Stimulated activated CD8-positive, alpha-beta memory T cell treated with anti-CD3 and anti-CD28 coated beads, Interleukin-2, amount 100 ng/mL, for 1 hour (primary cell): ENCODE results near the gene ANKS1A.

Experiments
- DNase-seq, 2 donors: peaks; one replicate each; pipeline ENCODE4 v3.0.0-alpha.2; 2020; ENCODE audit warnings: low read depth in 2 of 2

ANKS1A gene

GRCh38 chr6:35068644-35069043 lies 179.6 kb downstream of the ANKS1A start:
- no peak for DNase-seq

GRCh38 chr6:35069262-35069661 lies 180.2 kb downstream of the ANKS1A start:
- DNase-seq, result no peak

GRCh38 chr6:35070111-35070510 lies 181.1 kb downstream of the ANKS1A start:
- DNase-seq, result no peak

- no peak for DNase-seq
Measured at GRCh38 chr6:35071347-35071994, 182.4 kb downstream of the ANKS1A start.

- no peak for DNase-seq
Measured at GRCh38 chr6:35072051-35072697, 183.1 kb downstream of the ANKS1A start.

GRCh38 chr6:35072698-35073055 lies 183.6 kb downstream of the ANKS1A start:
- no peak for DNase-seq

- DNase-seq, result no peak
Measured at GRCh38 chr6:35073211-35073610, 184.2 kb downstream of the ANKS1A start.

DNA sequence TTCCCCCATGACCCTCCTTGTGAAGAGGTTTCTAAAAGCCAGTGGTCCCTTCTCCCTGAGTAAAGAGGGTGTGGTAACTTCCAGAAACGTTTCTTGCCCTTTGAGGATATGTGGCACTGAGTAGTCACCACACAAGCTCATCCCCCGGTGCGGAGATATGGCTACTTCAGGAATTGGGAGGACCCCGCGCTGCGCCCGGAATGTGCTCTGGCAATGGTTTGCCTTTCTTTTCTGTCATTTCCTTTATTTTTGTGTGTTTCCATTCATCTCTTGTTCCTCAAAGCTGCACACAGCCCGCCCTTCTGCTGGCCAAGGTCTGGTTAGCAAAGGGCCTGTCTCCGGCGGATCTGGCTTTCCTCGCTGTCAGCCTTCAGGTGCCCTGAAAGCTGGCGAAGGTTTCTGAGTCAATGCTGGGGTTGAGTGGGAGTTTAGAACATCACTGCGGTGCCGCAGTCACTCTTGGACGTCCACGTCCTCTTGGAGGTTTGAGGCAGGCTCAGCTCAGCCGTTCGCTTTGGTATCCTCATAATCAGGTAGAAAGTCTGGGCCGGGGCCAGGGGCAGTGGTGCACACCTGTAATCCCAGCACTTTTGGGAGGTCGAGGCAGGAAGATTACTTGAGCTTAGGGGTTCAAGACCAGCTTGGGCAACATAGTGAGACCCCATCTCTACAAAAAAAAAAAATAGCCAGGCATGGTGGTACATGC lies 184.9 kb downstream of the ANKS1A start:
- no peak for DNase-seq

DNA sequence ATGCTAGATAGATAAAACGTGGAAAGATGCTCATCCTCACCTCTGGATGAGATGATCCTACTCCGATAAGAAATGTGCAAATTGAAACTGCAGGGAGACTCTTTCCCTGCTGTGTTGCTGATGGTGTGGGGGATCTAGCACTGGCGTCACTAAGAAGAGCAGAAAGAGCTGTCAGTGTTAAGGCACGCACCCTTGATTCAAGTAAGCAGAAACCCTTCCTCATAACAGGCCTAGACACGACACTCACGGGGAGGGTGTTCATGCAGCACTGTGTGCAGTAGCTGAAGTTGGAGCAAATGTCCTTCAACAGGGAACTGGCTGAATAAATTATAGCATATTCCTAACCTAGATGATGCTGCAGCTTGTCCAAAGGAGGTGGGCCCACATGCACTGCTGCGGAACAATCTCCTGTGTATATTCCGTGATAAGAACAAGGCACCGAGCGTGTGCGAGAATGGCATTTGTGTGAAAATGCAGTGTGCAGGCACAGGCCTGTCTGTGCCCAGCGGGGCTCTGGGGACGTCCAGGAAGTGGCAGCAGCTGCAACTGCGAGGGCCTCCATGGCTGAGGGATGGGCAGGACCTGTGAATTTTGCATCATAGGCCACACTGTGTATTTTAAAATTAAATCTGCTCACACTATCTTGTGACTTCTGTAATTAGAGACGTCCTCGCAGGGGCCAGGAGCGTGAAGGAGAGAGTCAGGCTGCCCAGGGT lies 188.1 kb downstream of the ANKS1A start:
- DNase-seq, result no peak

GRCh38 chr6:35077713-35078105 lies 188.7 kb downstream of the ANKS1A start:
- no peak for DNase-seq

DNA sequence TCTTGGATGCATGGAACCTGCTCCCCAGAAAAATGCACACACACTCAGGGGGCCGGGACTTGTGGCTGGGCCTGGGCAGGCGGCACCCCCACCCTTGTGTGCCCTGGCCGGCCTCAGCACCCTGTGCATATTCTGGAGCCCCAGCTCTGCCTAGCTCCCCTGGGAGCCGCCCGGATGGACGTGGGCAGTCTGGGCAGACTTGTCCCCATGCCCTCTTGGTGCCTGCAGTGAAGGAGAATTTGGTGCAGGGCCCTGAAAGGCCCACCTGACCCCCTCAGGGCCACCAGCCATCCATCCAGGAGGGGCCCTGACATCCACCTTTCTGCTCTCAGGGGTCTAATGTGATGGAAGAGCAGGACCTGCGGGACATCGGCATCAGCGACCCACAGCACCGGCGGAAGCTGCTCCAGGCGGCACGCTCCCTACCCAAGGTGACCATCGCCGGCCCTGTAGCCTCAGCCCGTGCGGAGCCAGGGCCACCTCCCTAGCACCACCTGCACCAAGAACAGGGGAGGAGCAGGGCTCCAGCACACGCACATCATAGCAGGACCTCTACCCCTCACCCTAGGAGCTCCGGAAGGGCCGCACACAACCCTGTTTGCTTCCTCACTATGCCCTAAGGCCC lies 189.3 kb downstream of the ANKS1A start:
- no peak for DNase-seq

DNA sequence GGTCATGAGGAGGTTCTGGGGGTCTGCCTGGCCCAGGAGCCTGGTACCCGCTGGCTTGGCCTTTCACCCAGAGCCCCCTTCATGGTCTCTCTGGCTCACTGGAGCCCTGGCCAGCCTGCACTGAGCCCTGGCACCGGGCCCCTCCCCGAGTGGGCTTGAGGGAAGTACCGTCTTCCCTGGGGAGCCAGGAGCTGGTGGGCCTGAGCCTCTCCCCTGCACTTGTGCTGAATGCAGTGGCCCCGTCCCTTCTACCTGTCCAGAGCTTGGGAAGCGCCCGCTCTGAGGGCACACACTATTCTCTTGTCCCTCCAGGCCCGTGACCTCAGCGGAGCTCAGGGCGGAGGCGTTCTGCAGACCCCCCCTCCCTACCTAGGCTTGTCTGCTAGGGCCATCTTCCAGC lies 189.8 kb downstream of the ANKS1A start:
- no peak for DNase-seq

DNA sequence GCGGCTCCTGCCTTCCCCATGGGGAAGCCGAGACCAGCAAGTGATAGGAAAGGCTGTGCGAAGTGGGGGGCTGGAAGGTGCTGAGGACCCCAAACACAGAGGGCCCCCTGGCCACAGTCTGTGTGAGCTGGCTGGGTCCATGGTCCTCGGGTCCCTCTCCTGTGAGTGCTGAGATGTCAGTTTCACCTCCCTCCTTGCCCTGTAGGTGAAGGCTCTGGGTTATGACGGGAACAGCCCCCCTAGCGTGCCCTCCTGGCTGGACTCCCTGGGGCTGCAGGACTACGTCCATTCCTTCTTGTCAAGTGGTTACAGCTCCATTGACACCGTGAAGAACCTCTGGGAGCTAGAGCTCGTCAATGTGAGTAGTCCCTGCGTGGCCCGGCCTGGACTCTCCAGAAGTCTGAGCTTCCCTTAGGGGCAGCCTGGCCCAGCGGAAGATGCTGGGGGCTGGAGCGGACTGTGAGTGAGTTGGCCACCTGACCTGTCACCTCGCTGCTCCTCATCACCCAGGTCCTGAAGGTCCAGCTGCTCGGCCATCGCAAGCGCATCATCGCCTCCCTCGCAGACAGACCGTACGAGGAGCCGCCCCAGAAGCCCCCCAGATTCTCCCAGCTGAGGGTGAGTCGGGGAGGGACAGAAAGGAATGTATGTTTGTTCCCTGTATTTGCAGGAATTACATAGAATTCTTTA lies 190.4 kb downstream of the ANKS1A start:
- DNase-seq, result no peak

DNA sequence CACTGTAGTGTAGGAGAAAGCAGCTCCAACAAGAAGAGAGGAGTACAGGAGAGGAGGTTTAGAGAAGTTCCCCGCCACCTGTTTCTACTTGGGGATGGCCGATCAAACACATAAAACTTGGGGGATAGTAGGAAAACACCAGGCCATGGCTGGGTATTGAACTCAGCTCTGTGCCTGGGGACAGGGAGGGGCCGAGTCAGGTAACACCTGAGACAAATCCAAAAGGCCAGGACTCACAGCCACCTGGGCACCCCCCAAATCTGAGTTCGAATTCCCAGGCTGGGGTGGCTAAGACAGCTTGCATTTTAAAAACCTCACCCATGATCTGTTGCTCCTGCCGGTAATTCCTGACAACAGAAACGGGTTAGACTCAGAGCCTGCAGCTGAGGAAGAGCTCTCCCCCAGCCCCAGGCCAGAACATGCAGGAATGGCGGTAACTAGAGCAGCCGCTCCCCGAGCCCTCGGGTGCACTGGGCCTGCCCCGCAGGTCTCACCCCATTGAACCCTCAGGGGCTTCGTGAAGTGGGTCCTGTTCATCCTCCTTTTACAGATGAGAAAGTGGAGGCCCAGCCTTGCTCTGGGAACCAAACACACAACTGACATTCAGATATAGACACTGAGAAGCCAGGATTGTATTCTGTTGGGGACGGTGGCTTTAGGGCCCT lies 191.1 kb downstream of the ANKS1A start:
- no peak for DNase-seq

DNA sequence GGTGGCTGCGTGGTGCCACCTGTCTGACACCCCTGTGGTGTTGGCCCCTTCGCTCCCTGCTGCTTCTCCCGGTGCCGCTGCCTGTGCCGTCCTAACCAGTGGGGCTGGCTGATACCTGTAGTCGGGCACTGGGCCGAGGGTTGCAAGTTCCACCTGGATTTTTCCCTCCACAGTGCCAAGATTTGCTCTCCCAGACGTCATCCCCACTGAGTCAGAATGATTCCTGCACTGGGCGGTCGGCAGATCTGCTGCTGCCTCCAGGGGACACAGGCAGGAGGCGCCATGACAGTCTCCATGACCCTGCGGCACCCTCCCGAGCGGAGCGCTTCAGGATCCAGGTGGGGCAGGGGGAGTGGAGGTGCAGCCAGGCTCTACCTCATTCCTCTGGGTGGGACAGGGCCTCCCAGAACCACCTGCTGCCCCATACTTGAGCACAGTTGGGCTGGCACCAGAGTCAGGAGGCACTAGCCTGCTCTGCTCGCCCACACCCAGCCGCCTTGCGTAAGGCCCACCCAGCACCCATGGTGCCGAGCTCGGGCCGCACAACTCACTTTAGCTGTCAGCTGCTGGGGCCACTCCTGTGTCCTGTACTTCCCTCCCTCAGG lies 191.9 kb downstream of the ANKS1A start:
- no peak for DNase-seq

- no peak for DNase-seq
Measured at GRCh38 chr6:35081426-35081851, 192.4 kb downstream of the ANKS1A start.

GRCh38 chr6:35082046-35082732 lies 193.1 kb downstream of the ANKS1A start:
- DNase-seq, result no peak

DNA sequence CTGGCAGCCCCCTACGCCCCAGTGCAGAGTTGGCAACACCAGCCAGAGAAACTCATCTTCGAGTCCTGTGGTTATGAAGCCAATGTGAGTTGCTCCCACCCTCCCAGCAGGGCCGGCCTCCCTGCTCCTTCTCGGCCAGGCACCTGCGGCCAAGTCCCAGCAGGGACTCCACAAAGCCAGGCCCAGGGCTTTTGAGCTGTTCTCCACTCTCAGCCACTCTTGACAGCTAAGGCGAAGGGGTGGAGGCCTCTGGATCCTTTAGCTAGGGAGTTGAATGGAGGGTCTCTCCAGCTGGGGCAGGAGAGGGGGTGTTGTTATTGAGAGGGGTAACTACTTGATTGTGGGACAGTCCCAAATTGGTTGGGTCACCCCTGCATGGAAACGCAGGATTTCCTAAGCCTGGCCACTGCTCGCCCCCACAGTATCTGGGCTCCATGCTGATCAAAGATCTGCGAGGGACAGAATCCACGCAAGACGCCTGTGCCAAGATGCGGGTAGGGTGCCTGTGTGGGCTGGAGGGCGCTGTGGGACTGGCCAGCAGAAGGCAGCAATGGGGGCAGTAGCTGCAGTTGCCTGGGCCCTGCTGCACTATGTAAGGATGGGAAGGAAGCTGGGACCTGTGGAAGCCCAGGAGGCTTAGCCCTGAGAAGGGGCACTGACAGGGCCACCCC lies 193.8 kb downstream of the ANKS1A start:
- no peak for DNase-seq

GRCh38 chr6:35083507-35083906 lies 194.5 kb downstream of the ANKS1A start:
- no peak for DNase-seq
